ENCODE measurements around the gene COL17A1.

Gene COL17A1

GRCh38 chr10:104037261-104037951 is 48.3 kb downstream of the COL17A1 start:
- no peaks in the 10 kb centered on the region for H3K36me3 ChIP-seq (replicated peaks; ENCODE audit: low read depth, low read length)
- no peaks in the 10 kb centered on the region for H3K9me3 ChIP-seq (ENCODE audit: insufficient read depth, low read length)
- H3K79me2 ChIP-seq (ENCODE audit: low read length) = no peaks in the 10 kb centered on the region

DNA sequence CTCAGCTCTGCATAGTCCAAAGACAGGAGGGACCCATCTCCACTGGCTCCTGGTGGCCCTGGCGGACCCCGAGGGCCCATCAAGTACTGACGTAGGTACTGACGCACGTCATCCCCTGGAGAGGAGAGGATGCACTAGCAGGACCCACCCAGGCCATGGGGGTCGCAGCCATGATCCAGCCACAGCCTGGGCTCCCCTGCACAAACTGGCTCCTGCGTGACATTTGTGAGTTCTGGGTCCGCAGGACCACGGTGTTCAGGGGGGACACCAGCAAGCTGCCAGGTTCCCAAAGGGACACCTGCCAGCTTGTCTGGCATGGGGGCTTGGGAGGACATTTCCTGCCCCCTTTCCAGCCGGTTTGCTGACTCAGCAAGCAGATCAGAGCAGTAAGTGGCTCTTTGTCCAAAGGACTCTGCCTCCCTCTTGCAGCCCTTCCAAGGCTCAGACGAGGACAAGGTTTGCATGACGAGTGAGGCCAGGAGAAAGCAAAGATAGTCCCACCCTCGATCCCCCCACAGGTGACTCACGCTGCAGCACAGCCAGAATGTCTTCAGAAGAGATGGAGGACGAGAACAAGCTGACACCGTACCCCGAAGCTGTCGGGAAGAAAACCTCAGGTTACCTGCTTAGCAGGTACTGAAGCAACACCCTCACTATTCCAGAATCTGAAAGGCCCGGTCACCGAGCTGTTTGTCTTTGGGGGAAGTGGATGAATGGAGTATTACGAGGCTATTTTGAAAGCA is 49.0 kb downstream of the COL17A1 start:
- Histone ChIP-seq H3K9me3 (ENCODE audit: insufficient read depth, low read length) (no peaks in the 10 kb centered on the region), H4K20me1 (ENCODE audit: insufficient read depth, low read length) (no peaks in the 10 kb centered on the region), H3K4me1 (ENCODE audit: low read length) (no peaks in the 10 kb centered on the region), H3K4me3 (ENCODE audit: low read length) (no peak overlapping the region), H3K36me3 (replicated peaks; ENCODE audit: low read depth, low read length) (no peaks in the 10 kb centered on the region), H3K9ac (ENCODE audit: low read length) (no peak overlapping the region), H3K79me2 (ENCODE audit: low read length) (no peaks in the 10 kb centered on the region), H3K4me2 (ENCODE audit: low read length) (no peak overlapping the region), H2AFZ (ENCODE audit: low read depth, low read length) (no peak overlapping the region), H3K27ac (ENCODE audit: low read length) (no peak overlapping the region), H3K27me3 (ENCODE audit: low read depth, low read length) (no peaks in the 10 kb centered on the region)
- no peak for TF ChIP-seq EZH2phosphoT487 (IDR thresholded peaks at IDR 0.05; ENCODE audit: low read depth)
- TF ChIP-seq, protein P1, sequence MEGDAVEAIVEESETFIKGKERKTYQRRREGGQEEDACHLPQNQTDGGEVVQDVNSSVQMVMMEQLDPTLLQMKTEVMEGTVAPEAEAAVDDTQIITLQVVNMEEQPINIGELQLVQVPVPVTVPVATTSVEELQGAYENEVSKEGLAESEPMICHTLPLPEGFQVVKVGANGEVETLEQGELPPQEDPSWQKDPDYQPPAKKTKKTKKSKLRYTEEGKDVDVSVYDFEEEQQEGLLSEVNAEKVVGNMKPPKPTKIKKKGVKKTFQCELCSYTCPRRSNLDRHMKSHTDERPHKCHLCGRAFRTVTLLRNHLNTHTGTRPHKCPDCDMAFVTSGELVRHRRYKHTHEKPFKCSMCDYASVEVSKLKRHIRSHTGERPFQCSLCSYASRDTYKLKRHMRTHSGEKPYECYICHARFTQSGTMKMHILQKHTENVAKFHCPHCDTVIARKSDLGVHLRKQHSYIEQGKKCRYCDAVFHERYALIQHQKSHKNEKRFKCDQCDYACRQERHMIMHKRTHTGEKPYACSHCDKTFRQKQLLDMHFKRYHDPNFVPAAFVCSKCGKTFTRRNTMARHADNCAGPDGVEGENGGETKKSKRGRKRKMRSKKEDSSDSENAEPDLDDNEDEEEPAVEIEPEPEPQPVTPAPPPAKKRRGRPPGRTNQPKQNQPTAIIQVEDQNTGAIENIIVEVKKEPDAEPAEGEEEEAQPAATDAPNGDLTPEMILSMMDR (IDR thresholded peaks at IDR 0.05; ENCODE audit: low read depth, low read length) = no peak

More at GRCh38 chr10:104037261-104037951, 48.3 kb downstream of the COL17A1 start:
- Histone ChIP-seq H3K9ac (ENCODE audit: low read length) (no peak overlapping the region), H2AFZ (ENCODE audit: low read depth, low read length) (no peak overlapping the region), H3K27me3 (ENCODE audit: low read depth, low read length) (no peaks in the 10 kb centered on the region), H3K4me2 (ENCODE audit: low read length) (no peak overlapping the region), H4K20me1 (ENCODE audit: insufficient read depth, low read length) (no peaks in the 10 kb centered on the region), H3K4me3 (ENCODE audit: low read length) (no peak overlapping the region), H3K27ac (ENCODE audit: low read length) (no peak overlapping the region), H3K4me1 (ENCODE audit: low read length) (no peaks in the 10 kb centered on the region)
- no peak for TF ChIP-seq EZH2phosphoT487 (IDR thresholded peaks at IDR 0.05; ENCODE audit: low read depth)
- TF ChIP-seq, protein P1 (IDR thresholded peaks at IDR 0.05; ENCODE audit: low read depth, low read length) = no peak

- Histone ChIP-seq H3K4me1 (ENCODE audit: low read length) (no peaks in the 10 kb centered on the region), H3K9ac (ENCODE audit: low read length) (no peak overlapping the region), H3K4me3 (ENCODE audit: low read length) (no peak overlapping the region), H3K27me3 (ENCODE audit: low read depth, low read length) (no peaks in the 10 kb centered on the region), H3K4me2 (ENCODE audit: low read length) (no peak overlapping the region), H3K79me2 (ENCODE audit: low read length) (no peaks in the 10 kb centered on the region), H2AFZ (ENCODE audit: low read depth, low read length) (no peak overlapping the region), H3K36me3 (replicated peaks; ENCODE audit: low read depth, low read length) (no peaks in the 10 kb centered on the region), H3K27ac (ENCODE audit: low read length) (no peak overlapping the region), H3K9me3 (ENCODE audit: insufficient read depth, low read length) (no peaks in the 10 kb centered on the region), H4K20me1 (ENCODE audit: insufficient read depth, low read length) (no peaks in the 10 kb centered on the region)
- TF ChIP-seq, protein P1 (IDR thresholded peaks at IDR 0.05; ENCODE audit: low read depth, low read length) = no peak
- TF ChIP-seq EZH2phosphoT487 (IDR thresholded peaks at IDR 0.05; ENCODE audit: low read depth) = no peak
Observed at GRCh38 chr10:104036069-104036384, 49.7 kb downstream of the COL17A1 start.

DNA sequence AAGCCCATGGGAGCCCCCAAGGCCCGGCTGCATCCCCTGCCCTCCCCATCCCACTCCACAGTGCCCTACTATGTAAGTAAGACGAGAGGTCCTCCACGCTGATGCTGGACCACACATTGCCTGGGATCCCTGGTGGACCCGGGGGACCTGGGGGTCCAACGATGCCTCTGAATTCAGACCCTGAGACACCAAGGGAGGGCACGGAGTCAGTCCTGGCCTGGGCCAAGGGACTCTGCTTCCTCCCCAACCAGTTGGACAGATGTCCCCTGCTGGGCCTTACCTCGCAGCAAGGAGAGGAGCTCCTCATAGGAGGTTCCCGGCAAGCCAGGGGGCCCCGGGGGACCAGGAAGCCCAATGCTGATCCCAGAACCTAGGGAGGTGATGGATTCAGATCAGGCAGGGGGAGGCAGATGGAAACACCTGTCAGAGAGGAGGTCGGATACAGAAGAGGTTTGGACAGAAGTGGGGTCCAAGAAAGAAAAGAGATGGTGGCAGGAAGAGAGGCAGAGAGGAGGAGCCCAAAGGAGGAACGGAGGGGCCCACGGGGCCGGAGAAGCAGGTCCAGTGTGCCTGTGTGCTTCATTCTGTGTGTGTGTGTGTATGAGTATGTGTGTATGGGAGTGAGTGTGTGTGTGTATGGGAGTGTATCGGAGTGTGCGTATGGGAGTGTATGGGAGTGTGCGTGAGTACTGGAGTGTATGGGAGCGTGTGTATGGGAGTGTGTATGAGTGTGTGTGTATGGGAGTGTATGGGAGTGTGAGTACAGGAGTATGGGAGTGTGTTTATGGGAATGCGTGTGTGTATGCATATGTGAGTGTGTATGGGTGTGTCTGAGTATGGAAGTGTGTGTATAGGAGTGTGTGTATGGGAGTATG is 50.2 kb downstream of the COL17A1 start:
- Histone ChIP-seq H3K4me2 (ENCODE audit: low read length) (no peak overlapping the region), H4K20me1 (ENCODE audit: insufficient read depth, low read length) (no peaks in the 10 kb centered on the region), H3K27ac (ENCODE audit: low read length) (no peak overlapping the region), H3K79me2 (ENCODE audit: low read length) (no peaks in the 10 kb centered on the region), H2AFZ (ENCODE audit: low read depth, low read length) (no peak overlapping the region), H3K36me3 (replicated peaks; ENCODE audit: low read depth, low read length) (no peaks in the 10 kb centered on the region), H3K9ac (ENCODE audit: low read length) (no peak overlapping the region), H3K27me3 (ENCODE audit: low read depth, low read length) (no peaks in the 10 kb centered on the region), H3K4me1 (ENCODE audit: low read length) (no peaks in the 10 kb centered on the region), H3K9me3 (ENCODE audit: insufficient read depth, low read length) (no peaks in the 10 kb centered on the region), H3K4me3 (ENCODE audit: low read length) (no peak overlapping the region)
- no peak for TF ChIP-seq EZH2phosphoT487 (IDR thresholded peaks at IDR 0.05; ENCODE audit: low read depth)
- TF ChIP-seq, protein P1 (IDR thresholded peaks at IDR 0.05; ENCODE audit: low read depth, low read length) = no peak

Data from OCI-LY3 (cell line).